DMS 273 (cell line): ENCODE results near the gene SGCE.
A peak's percentile ranks its signal among the peaks of the same experiment; 100 is the strongest.

ENCODE experiments used
- DNase-seq: peaks from one replicate; lab custom pipeline; 2025; ENCODE audit not compliant: unreplicated experiment; lab: John Stamatoyannopoulos, UW

Gene SGCE

GRCh38 chr7:94660006-94660405 is 4.1 kb upstream of the SGCE start:
- no peak for DNase-seq

GRCh38 chr7:94658826-94659225 is 2.9 kb upstream of the SGCE start:
- DNase-seq: peak; percentile 39

GRCh38 chr7:94657771-94658693 is 2.1 kb upstream of the SGCE start:
- peak; percentile 98 for DNase-seq

- DNase-seq: peak; percentile 83
These were observed 1.2 kb upstream of the SGCE start for GRCh38 chr7:94656925-94657731.

- no peak for DNase-seq
These were observed 658 bp upstream of the SGCE start for GRCh38 chr7:94656658-94656924.

GRCh38 chr7:94655126-94655847 is 646 bp downstream of the SGCE start:
- DNase-seq: peak; percentile 74

GRCh38 chr7:94654783-94655125 is 1.2 kb downstream of the SGCE start:
- no peak for DNase-seq

- DNase-seq: no peak
These were observed 5.5 kb downstream of the SGCE start for GRCh38 chr7:94650147-94651051.

GRCh38 chr7:94649450-94649849 is 6.5 kb downstream of the SGCE start:
- no peak for DNase-seq

GRCh38 chr7:94648731-94649130 is 7.2 kb downstream of the SGCE start:
- no peak for DNase-seq

- no peak for DNase-seq
These were observed 8.6 kb downstream of the SGCE start for GRCh38 chr7:94647295-94647694.

- no peak for DNase-seq
These were observed 12.0 kb downstream of the SGCE start for GRCh38 chr7:94643771-94644545.

- no peak for DNase-seq
These were observed 12.9 kb downstream of the SGCE start for GRCh38 chr7:94642838-94643653.

GRCh38 chr7:94639384-94639783 is 16.5 kb downstream of the SGCE start:
- DNase-seq: no peak

GRCh38 chr7:94635687-94636086 is 20.2 kb downstream of the SGCE start:
- DNase-seq: no peak

GRCh38 chr7:94634502-94634901 is 21.4 kb downstream of the SGCE start:
- DNase-seq: no peak

GRCh38 chr7:94633687-94634086 is 22.2 kb downstream of the SGCE start:
- DNase-seq: no peak

- no peak for DNase-seq
These were observed 23.0 kb downstream of the SGCE start for GRCh38 chr7:94633014-94633341.

- DNase-seq: peak; percentile 58
These were observed 23.5 kb downstream of the SGCE start for GRCh38 chr7:94632338-94633013.
